SK-N-SH (cell line): ENCODE results near the gene ADPRHL1.

Experiments
- CTCF ChIP-seq: fragments of 200-600 bp; sonication (generic); IDR thresholded peaks from 2 replicates; pipeline ENCODE4 v1.6.1; 2017; ENCODE audit warnings: antibody characterized with exemption, mild to moderate bottlenecking, moderate library complexity
- JUND ChIP-seq: IDR thresholded peaks from 2 replicates; pipeline ENCODE4 v1.4.0; 2012
- RAD21 ChIP-seq: IDR thresholded peaks from 2 replicates; pipeline ENCODE4 v1.6.1; 2012; ENCODE audit warnings: mild to moderate bottlenecking, low read length

GRCh38 chr13:113399755-113400149 is 53.5 kb downstream of the ADPRHL1 start:
- TF ChIP-seq JUND (no peak), RAD21 (no peak), CTCF (no peak)
